MM.1S (cell line): Measurements from ENCODE around the gene ARL3.

Experiments
- DNase-seq: peaks from one replicate; pipeline ENCODE4 v3.0.0-alpha.2; 2015
- H2AFZ ChIP-seq: fragments of 300-600 bp; sonication (generic); 2 replicates; pipeline ENCODE4 v1.6.0; 2016; ENCODE audit warnings: antibody characterized with exemption, low read length
- H3F3A ChIP-seq: fragments of 300-600 bp; sonication (generic); 2 replicates; pipeline ENCODE4 v1.6.1; 2016; ENCODE audit warnings: mild to moderate bottlenecking, antibody characterized with exemption, low read length, moderate library complexity, mixed read lengths; ENCODE audit not compliant: insufficient read depth
- H3K27ac ChIP-seq: fragments of 300-600 bp; sonication (generic); 2 replicates; pipeline ENCODE4 v1.5.1; 2016; ENCODE audit warnings: mild to moderate bottlenecking, low read length
- H3K27me3 ChIP-seq: fragments of 300-600 bp; sonication (generic); replicated peaks from 2 replicates; pipeline ENCODE4 v1.6.0; 2016; ENCODE audit warnings: low read length; ENCODE audit not compliant: insufficient read depth
- H3K36me3 ChIP-seq: fragments of 300-600 bp; sonication (generic); replicated peaks from 2 replicates; pipeline ENCODE4 v1.6.1; 2016; ENCODE audit warnings: mild to moderate bottlenecking, low read length, mixed read lengths; ENCODE audit not compliant: insufficient read depth
- H3K4me1 ChIP-seq: fragments of 300-600 bp; sonication (generic); 2 replicates; pipeline ENCODE4 v1.6.1; 2016; ENCODE audit warnings: low read length, mixed read lengths
- H3K4me2 ChIP-seq: fragments of 300-600 bp; sonication (generic); 2 replicates; pipeline ENCODE4 v1.6.0; 2016; ENCODE audit warnings: low read depth, low read length
- H3K4me3 ChIP-seq: fragments of 300-600 bp; sonication (generic); 2 replicates; pipeline ENCODE4 v1.5.1; 2016; ENCODE audit warnings: low read length, mixed read lengths
- H3K79me2 ChIP-seq: fragments of 300-600 bp; sonication (generic); 2 replicates; pipeline ENCODE4 v1.6.1; 2016; ENCODE audit warnings: mixed run types, low read length, mixed read lengths
- H3K9ac ChIP-seq: fragments of 300-600 bp; sonication (generic); 2 replicates; pipeline ENCODE4 v1.6.1; 2016; ENCODE audit warnings: low read length, mixed read lengths
- H3K9me2 ChIP-seq: fragments of 300-600 bp; sonication (generic); replicated peaks from 2 replicates; pipeline ENCODE4 v1.6.1; 2016; ENCODE audit warnings: mild to moderate bottlenecking, low read length, mixed read lengths; ENCODE audit not compliant: insufficient read depth
- H3K9me3 ChIP-seq: fragments of 300-600 bp; sonication (generic); replicated peaks from 2 replicates; pipeline ENCODE4 v1.6.1; 2016; ENCODE audit warnings: mild to moderate bottlenecking, low read length, mixed read lengths; ENCODE audit not compliant: insufficient read depth
- H4K20me1 ChIP-seq: fragments of 300-600 bp; sonication (generic); 2 replicates; pipeline ENCODE4 v1.6.1; 2016; ENCODE audit warnings: mild to moderate bottlenecking, low read length, moderate library complexity, mixed read lengths; ENCODE audit not compliant: insufficient read depth
- CTCF ChIP-seq: fragments of 300-600 bp; sonication (generic); IDR thresholded peaks from 2 replicates; pipeline ENCODE4 v1.5.1; 2016; ENCODE audit warnings: antibody characterized with exemption, low read length, mixed read lengths
- EZH2 ChIP-seq: fragments of 300-600 bp; sonication (generic); optimal IDR thresholded peaks from 2 replicates; pipeline ENCODE3; 2017; ENCODE audit warnings: low read depth, mild to moderate bottlenecking, antibody characterized with exemption, low read length, mixed read lengths
- EZH2phosphoT487 ChIP-seq: fragments of 300-600 bp; sonication (generic); IDR thresholded peaks from 2 replicates; pipeline ENCODE4 v1.6.1; 2018; ENCODE audit warnings: antibody characterized with exemption, low read length

Gene ARL3

GRCh38 chr10:102627736-102628293, 86.4 kb downstream of the ARL3 start:
- Histone ChIP-seq H3K9ac (no peak overlapping the region), H4K20me1 (no peaks in the 10 kb centered on the region), H3K79me2 (no peaks in the 10 kb centered on the region), H3F3A (no peaks in the 10 kb centered on the region), H3K9me2 (no peaks in the 10 kb centered on the region), H3K27ac (no peak overlapping the region), H3K4me1 (no peaks in the 10 kb centered on the region), H3K9me3 (no peaks in the 10 kb centered on the region), H3K4me2 (no peak overlapping the region), H3K36me3 (no peaks in the 10 kb centered on the region), H3K4me3 (no peak overlapping the region), H2AFZ (no peak overlapping the region), H3K27me3 (no peaks in the 10 kb centered on the region)
- TF ChIP-seq CTCF (no peak), EZH2 (no peak), EZH2phosphoT487 (no peak)
- DNase-seq: no peak

GRCh38 chr10:102627291-102627735, 86.9 kb downstream of the ARL3 start:
- H3K4me1 ChIP-seq: no peaks in the 10 kb centered on the region
- no peak overlapping the region for H3K27ac ChIP-seq
- no peak overlapping the region for H3K9ac ChIP-seq
- no peaks in the 10 kb centered on the region for H3K9me2 ChIP-seq
- no peaks in the 10 kb centered on the region for H3K27me3 ChIP-seq
- no peak overlapping the region for H3K4me3 ChIP-seq
- H3K9me3 ChIP-seq: no peaks in the 10 kb centered on the region
- H3K79me2 ChIP-seq: no peaks in the 10 kb centered on the region
- H3K4me2 ChIP-seq: no peak overlapping the region
- no peaks in the 10 kb centered on the region for H3F3A ChIP-seq
- DNase-seq: no peak
- H4K20me1 ChIP-seq: no peaks in the 10 kb centered on the region
- no peak overlapping the region for H2AFZ ChIP-seq
- TF ChIP-seq CTCF (no peak), EZH2phosphoT487 (no peak), EZH2 (no peak)
- H3K36me3 ChIP-seq: no peaks in the 10 kb centered on the region

GRCh38 chr10:102626026-102626685, 88.0 kb downstream of the ARL3 start:
- DNase-seq: no peak
- Histone ChIP-seq H4K20me1 (no peaks in the 10 kb centered on the region), H3K27ac (no peak overlapping the region), H3K4me2 (no peak overlapping the region), H3K79me2 (no peaks in the 10 kb centered on the region), H3K4me1 (no peaks in the 10 kb centered on the region), H3F3A (no peaks in the 10 kb centered on the region), H3K27me3 (no peaks in the 10 kb centered on the region), H3K9me3 (no peaks in the 10 kb centered on the region), H3K36me3 (no peaks in the 10 kb centered on the region), H3K4me3 (no peak overlapping the region), H3K9me2 (no peaks in the 10 kb centered on the region), H2AFZ (no peak overlapping the region), H3K9ac (no peak overlapping the region)
- no peak for TF ChIP-seq EZH2
- TF ChIP-seq CTCF: no peak
- TF ChIP-seq EZH2phosphoT487: no peak
